ENCODE results near the gene HDHD5.

DNA sequence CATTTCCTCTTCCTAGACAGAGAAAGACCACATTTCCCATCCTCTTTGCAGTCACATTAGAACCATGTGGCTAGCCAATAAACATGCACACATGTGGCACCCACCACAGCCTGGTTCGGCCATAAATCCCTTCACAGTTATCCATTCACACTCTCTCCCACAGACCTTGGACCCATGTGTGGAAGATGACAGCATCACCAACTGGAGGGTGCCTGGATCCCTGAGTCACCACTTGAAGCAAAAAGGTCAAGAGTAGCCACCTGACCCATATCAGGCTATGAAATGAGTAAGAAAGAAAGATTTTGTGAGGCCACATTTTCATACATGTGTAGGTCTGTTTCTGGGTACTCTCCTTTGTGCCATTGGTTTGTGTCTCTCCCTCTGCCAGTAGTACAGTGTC, 28.9 kb downstream of the HDHD5 start:
- TF ChIP-seq, protein P1, sequence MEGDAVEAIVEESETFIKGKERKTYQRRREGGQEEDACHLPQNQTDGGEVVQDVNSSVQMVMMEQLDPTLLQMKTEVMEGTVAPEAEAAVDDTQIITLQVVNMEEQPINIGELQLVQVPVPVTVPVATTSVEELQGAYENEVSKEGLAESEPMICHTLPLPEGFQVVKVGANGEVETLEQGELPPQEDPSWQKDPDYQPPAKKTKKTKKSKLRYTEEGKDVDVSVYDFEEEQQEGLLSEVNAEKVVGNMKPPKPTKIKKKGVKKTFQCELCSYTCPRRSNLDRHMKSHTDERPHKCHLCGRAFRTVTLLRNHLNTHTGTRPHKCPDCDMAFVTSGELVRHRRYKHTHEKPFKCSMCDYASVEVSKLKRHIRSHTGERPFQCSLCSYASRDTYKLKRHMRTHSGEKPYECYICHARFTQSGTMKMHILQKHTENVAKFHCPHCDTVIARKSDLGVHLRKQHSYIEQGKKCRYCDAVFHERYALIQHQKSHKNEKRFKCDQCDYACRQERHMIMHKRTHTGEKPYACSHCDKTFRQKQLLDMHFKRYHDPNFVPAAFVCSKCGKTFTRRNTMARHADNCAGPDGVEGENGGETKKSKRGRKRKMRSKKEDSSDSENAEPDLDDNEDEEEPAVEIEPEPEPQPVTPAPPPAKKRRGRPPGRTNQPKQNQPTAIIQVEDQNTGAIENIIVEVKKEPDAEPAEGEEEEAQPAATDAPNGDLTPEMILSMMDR (IDR thresholded peaks at IDR 0.05): no peak
- no peak for TF ChIP-seq POLR2A (IDR thresholded peaks at IDR 0.05)
